Lower leg skin (tissue), 4 donors: ENCODE data around the gene GMEB2. TPM values are rescaled to one million over a fixed set of nuclear protein-coding genes. Genes with fewer than 3 reads are reported as not detected.

Source experiments
- DNase-seq, 2 donors: peaks; one replicate each; pipeline ENCODE4 v3.0.0-alpha.2; 2019; ENCODE audit warnings: low spot score in 2 of 2
- H3K4me3 ChIP-seq: fragments of 200-600 bp; sonication (generic); 2 replicates; pipeline ENCODE4 v1.5.1; 2017; ENCODE audit warnings: mild to moderate bottlenecking, low read depth; ENCODE audit not compliant: poor library complexity, severe bottlenecking
- CTCF ChIP-seq, 3 donors: fragments of 450-650 bp; IDR thresholded peaks; one replicate each; pipeline ENCODE4 v1.5.1; 2016; ENCODE audit warnings: antibody characterized with exemption in 3 of 3, mild to moderate bottlenecking in 3 of 3, moderate library complexity in 2 of 3
- POLR2A ChIP-seq, 2 donors: fragments of 450-650 bp; IDR thresholded peaks; one replicate each; pipeline ENCODE4 v1.6.1; 2016 to 2017; ENCODE audit warnings: antibody characterized with exemption in 2 of 2, mild to moderate bottlenecking in 1 of 2, moderate library complexity in 1 of 2
- WGBS, 2 donors: methylation state at CpG; one replicate each; pipeline ENCODE4 v1.1.5; 2018; 5-methylcytosine and 5-hydroxymethylcytosine counted together
- intact Hi-C: fragments of 100-400 bp; cut with DNase I; formaldehyde crosslinking; loops from one replicate; pipeline ENCODE4 v1.15.0; 2023; ENCODE audit warnings: low total_unique reads
- total RNA-seq, 4 donors: library from RNA; depleted of rRNA; stranded (reverse); fragments of >200 nt; gene quantifications; one replicate each; pipeline ENCODE4 v1.1.0, GENCODE V29; 2016

The GMEB2 gene
- total RNA-seq, 4 donors from 2014 or later = 11.9 to 18.3 (median 13.7) TPM

- H3K4me3 ChIP-seq = no peak overlapping the region
- intact Hi-C loops = no loop called here
- no peak for TF ChIP-seq CTCF (IDR thresholded peaks at IDR 0.05)
- TF ChIP-seq POLR2A (IDR thresholded peaks at IDR 0.05) = no peak
- DNase-seq = no peak
- 92% methylated on average over 16 of the region's 16 CpGs for WGBS, 2 donors
These were observed 41.0 kb upstream of the GMEB2 start for GRCh38 chr20:63667858-63668257.

GRCh38 chr20:63665708-63666107 is 38.8 kb upstream of the GMEB2 start:
- no peak for TF ChIP-seq CTCF (IDR thresholded peaks at IDR 0.05)
- no peak for TF ChIP-seq POLR2A (IDR thresholded peaks at IDR 0.05)
- no peak for DNase-seq
- 93 to 95% methylated on average over 10 to 14 of the region's 14 CpGs for WGBS, 2 donors
- intact Hi-C loops = no loop called here
- H3K4me3 ChIP-seq = no peak overlapping the region

- WGBS, 2 donors = 68 to 78% methylated on average over 10 to 18 of the region's 18 CpGs
- TF ChIP-seq CTCF (IDR thresholded peaks at IDR 0.05) (no peak), POLR2A (IDR thresholded peaks at IDR 0.05) (no peak)
- DNase-seq = no peak
- intact Hi-C loops = no loop called here
- H3K4me3 ChIP-seq = no peak overlapping the region
These were observed 38.1 kb upstream of the GMEB2 start for GRCh38 chr20:63664861-63665594.

- no peak overlapping the region for H3K4me3 ChIP-seq
- 90 to 91% methylated on average over 20 to 22 of the region's 22 CpGs for WGBS, 2 donors
- intact Hi-C loops = no loop called here
- no peak for DNase-seq
- no peak for TF ChIP-seq CTCF (IDR thresholded peaks at IDR 0.05)
- TF ChIP-seq POLR2A (IDR thresholded peaks at IDR 0.05) = no peak
These were observed 37.4 kb upstream of the GMEB2 start for GRCh38 chr20:63664143-63664851.

- TF ChIP-seq CTCF (IDR thresholded peaks at IDR 0.05) = no peak
- TF ChIP-seq POLR2A (IDR thresholded peaks at IDR 0.05) = no peak
- no peak overlapping the region for H3K4me3 ChIP-seq
- 89 to 93% methylated on average over 25 to 26 of the region's 26 CpGs for WGBS, 2 donors
- intact Hi-C loops = no loop called here
- DNase-seq = no peak
These were observed 36.6 kb upstream of the GMEB2 start for GRCh38 chr20:63663332-63664066.
